Small intestine (tissue), 7 donors: ENCODE data around the gene CREB3L2. TPM values are rescaled to one million over a fixed set of nuclear protein-coding genes. Genes with fewer than 3 reads are reported as not detected.

Experiments
- DNase-seq, 2 donors: peaks; one replicate each; pipeline versions ENCODE4 v3.0.0 to v3.0.0-alpha.2; 2013
- FAIRE-seq: peaks from 2 replicates; lab custom pipeline; 2012; peaks lifted over from hg19 to GRCh38; lab: Jason Lieb, UNC
- H3K27ac ChIP-seq, 3 donors: one replicate each; pipeline ENCODE4 v1.5.1; 2013; ENCODE audit warnings: low read length in 2 of 3, mild to moderate bottlenecking in 2 of 3, control low read depth in 1 of 3, inconsistent platforms in 1 of 3, low read depth in 1 of 3, moderate library complexity in 1 of 3
- H3K27me3 ChIP-seq, 3 donors: one replicate each; pipeline ENCODE4 v1.6.1; 2013; ENCODE audit warnings: low read length in 3 of 3, inconsistent platforms in 1 of 3; ENCODE audit not compliant: control insufficient read depth in 3 of 3, insufficient read depth in 3 of 3
- H3K36me3 ChIP-seq, 3 donors: one replicate each; pipeline ENCODE4 v1.6.1; 2013; ENCODE audit warnings: low read length in 3 of 3, inconsistent platforms in 1 of 3, low read depth in 1 of 3, mild to moderate bottlenecking in 1 of 3, moderate library complexity in 1 of 3; ENCODE audit not compliant: control insufficient read depth in 3 of 3, insufficient read depth in 2 of 3
- H3K4me1 ChIP-seq, 3 donors: one replicate each; pipeline ENCODE4 v1.6.1; 2013; ENCODE audit warnings: low read length in 2 of 3, inconsistent platforms in 1 of 3, low read depth in 1 of 3, mild to moderate bottlenecking in 1 of 3, moderate library complexity in 1 of 3; ENCODE audit not compliant: control insufficient read depth in 3 of 3, insufficient read depth in 2 of 3
- H3K4me3 ChIP-seq, 3 donors: one replicate each; pipeline ENCODE4 v1.5.1; 2013; ENCODE audit warnings: low read length in 3 of 3, control low read depth in 1 of 3, inconsistent platforms in 1 of 3, low read depth in 1 of 3, mild to moderate bottlenecking in 1 of 3, moderate library complexity in 1 of 3
- H3K9me3 ChIP-seq, 2 donors: one replicate each; pipeline ENCODE4 v1.6.1; 2013; ENCODE audit warnings: low read depth in 1 of 2, low read length in 1 of 2; ENCODE audit not compliant: control insufficient read depth in 2 of 2, insufficient read depth in 1 of 2
- WGBS, 3 donors: extraction: QIAGEN DNeasy Blood & Tissue Kit; methylation state at CpG; one replicate each; pipeline ENCODE4 v1.1.7; 2013; 5-methylcytosine and 5-hydroxymethylcytosine counted together
- polyA plus RNA-seq, 4 donors: library from polyadenylated mRNA; stranded (reverse) in 3 of 4; unstranded in 1 of 4; fragments of 200-250 nt in 3 of 4; fragments of 120-200 nt in 1 of 4; gene quantifications; one replicate each; pipeline versions ENCODE4 v1.2.1 to v1.2.3, GENCODE V29; 2013
- donor health status: healthy with polysubstance abuse.
- donor health status: control.
- donor health status: control.
- donor health status: Bipolar disorder and iron deficiency.
- donor health status: healthy.

Gene CREB3L2
- polyA plus RNA-seq, 4 donors: 8.9 to 52.5 (median 11.3) TPM

GRCh38 chr7:137847568-137848050, 154.3 kb downstream of the CREB3L2 start:
- peaks cover 2 to 50% (median 22%) of the 10 kb centered on the region in 3 donors for H3K27me3 ChIP-seq
- DNase-seq (no peak), FAIRE-seq (no peak)
- no peaks in the 10 kb centered on the region for H3K36me3 ChIP-seq
- 22 to 36% (median 35%) methylated on average over 18 of the region's 18 CpGs for WGBS, 3 donors
- H3K27ac ChIP-seq: peak overlapping the region in 1 of 3 donors; percentile 11
- peaks cover 0 to 4% (median 0%) of the 10 kb centered on the region in 3 donors for H3K4me1 ChIP-seq
- no peaks in the 10 kb centered on the region for H3K9me3 ChIP-seq
- H3K4me3 ChIP-seq: peak overlapping the region in 1 of 3 donors; percentile 24

GRCh38 chr7:137846827-137847567, 154.9 kb downstream of the CREB3L2 start, which contains the start of gene DGKI:
DGKI (minus strand) TSS chr7:137846974.
- peaks cover 2 to 50% (median 24%) of the 10 kb centered on the region in 3 donors for H3K27me3 ChIP-seq
- H3K9me3 ChIP-seq: no peaks in the 10 kb centered on the region
- 2 to 11% (median 6%) methylated on average over 49 to 66 of the region's 66 CpGs for WGBS, 3 donors
- peak in 1 of 2 donors; percentile 20 for DNase-seq
- peak within 1 kb of the TSS in 1 of 3 donors; percentile 11 for H3K27ac ChIP-seq
- no peak for FAIRE-seq
- peak within 1 kb of the TSS in 2 of 3 donors; percentile 24 to 43 for H3K4me3 ChIP-seq
- peaks cover 0 to 4% (median 0%) of the 10 kb centered on the region in 3 donors for H3K4me1 ChIP-seq
- no peaks in the 10 kb centered on the region for H3K36me3 ChIP-seq

DNA sequence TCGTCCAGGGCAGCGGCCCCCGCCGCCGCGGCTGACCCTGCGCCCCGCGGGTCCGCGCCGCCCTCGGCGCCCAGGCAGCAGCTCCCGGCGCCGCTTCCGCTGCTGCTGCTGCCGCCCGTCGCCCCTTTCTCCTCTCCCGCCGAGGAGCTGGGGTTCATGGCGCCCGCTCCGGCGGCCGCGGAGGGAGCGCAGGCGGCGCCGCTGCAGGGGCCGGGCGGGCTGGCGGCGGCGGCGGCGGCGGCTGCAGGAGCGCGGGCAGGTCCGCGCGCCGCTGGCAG, 155.4 kb downstream of the CREB3L2 start:
- no peaks in the 10 kb centered on the region for H3K9me3 ChIP-seq
- H3K27ac ChIP-seq: no peak overlapping the region
- no peaks in the 10 kb centered on the region for H3K36me3 ChIP-seq
- peak overlapping the region in 1 of 3 donors; percentile 43 for H3K4me3 ChIP-seq
- H3K27me3 ChIP-seq: peaks cover 2 to 50% (median 24%) of the 10 kb centered on the region in 3 donors
- FAIRE-seq (no peak), DNase-seq (peak in 1 of 2 donors; percentile 26)
- peaks cover 0 to 4% (median 0%) of the 10 kb centered on the region in 3 donors for H3K4me1 ChIP-seq
- WGBS, 3 donors: 0 to 1% (median 1%) methylated on average over 24 to 47 of the region's 47 CpGs

- Histone ChIP-seq H3K27me3 (peaks cover 2 to 55% (median 24%) of the 10 kb centered on the region in 3 donors), H3K4me1 (peaks cover 0 to 4% (median 0%) of the 10 kb centered on the region in 3 donors), H3K4me3 (no peak overlapping the region), H3K9me3 (no peaks in the 10 kb centered on the region), H3K27ac (no peak overlapping the region), H3K36me3 (no peaks in the 10 kb centered on the region)
- 72 to 79% (median 76%) methylated on average over 8 of the region's 8 CpGs for WGBS, 3 donors
- DNase-seq (no peak), FAIRE-seq (no peak)
Observed at GRCh38 chr7:137844677-137845425, 157.0 kb downstream of the CREB3L2 start.

- Histone ChIP-seq H3K4me1 (no peaks in the 10 kb centered on the region), H3K4me3 (no peak overlapping the region), H3K36me3 (no peaks in the 10 kb centered on the region), H3K27me3 (peaks cover 0 to 24% (median 10%) of the 10 kb centered on the region in 3 donors), H3K27ac (no peak overlapping the region), H3K9me3 (no peaks in the 10 kb centered on the region)
- FAIRE-seq: no peak
- WGBS, 3 donors: 45 to 66% (median 48%) methylated on average over 6 of the region's 6 CpGs
- no peak for DNase-seq
Observed at GRCh38 chr7:137839903-137840779, 161.7 kb downstream of the CREB3L2 start.

DNA sequence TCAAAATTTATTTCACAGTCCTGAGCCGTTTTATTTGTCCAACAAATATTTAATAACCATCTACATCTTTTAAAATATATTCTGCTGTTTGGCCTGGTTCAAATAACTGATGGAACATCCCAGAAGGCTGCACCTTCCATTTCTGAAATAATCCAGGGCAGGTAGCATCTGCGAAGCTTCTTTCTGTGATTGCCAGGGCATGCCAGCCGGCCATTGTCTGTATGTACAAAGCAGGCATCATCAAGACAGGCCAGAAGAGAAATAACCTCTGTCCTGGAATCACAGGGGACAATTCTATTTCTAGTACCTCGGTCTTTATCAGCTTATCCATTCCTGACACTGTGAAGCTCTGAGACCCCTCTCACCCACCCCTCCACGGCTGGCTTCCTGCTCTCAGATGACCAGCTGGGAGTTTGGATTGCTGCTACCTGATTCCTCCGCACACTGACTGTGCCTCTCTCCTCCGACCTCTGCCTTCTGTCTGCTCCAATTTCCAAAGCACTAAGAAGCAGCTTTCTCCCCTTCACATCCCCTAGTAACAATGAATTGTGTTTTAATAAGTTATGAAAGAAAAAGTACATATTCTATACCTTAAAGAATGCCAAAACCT, 163.1 kb downstream of the CREB3L2 start:
- DNase-seq: no peak
- H3K27ac ChIP-seq: no peak overlapping the region
- H3K9me3 ChIP-seq: no peaks in the 10 kb centered on the region
- H3K4me3 ChIP-seq: no peak overlapping the region
- WGBS, 3 donors: 58 to 69% (median 69%) methylated on average over 7 of the region's 7 CpGs
- H3K27me3 ChIP-seq: peaks cover 0 to 12% (median 6%) of the 10 kb centered on the region in 3 donors
- H3K4me1 ChIP-seq: no peaks in the 10 kb centered on the region
- FAIRE-seq: no peak
- no peaks in the 10 kb centered on the region for H3K36me3 ChIP-seq

- H3K27me3 ChIP-seq: peaks cover 0 to 6% (median 5%) of the 10 kb centered on the region in 3 donors
- H3K4me1 ChIP-seq: no peaks in the 10 kb centered on the region
- no peaks in the 10 kb centered on the region for H3K36me3 ChIP-seq
- DNase-seq (no peak), FAIRE-seq (no peak)
- no peak overlapping the region for H3K27ac ChIP-seq
- H3K9me3 ChIP-seq: peaks cover 0 to 10% of the 10 kb centered on the region in 2 donors
- no peak overlapping the region for H3K4me3 ChIP-seq
- WGBS, 3 donors: 46 to 94% (median 91%) methylated on average over 1 of the region's 1 CpG
Observed at GRCh38 chr7:137836541-137836940, 165.3 kb downstream of the CREB3L2 start.
